GM18861 (cell line): ENCODE data around the gene LYRM7.
"Not testable (repeated sequence)": the region's sequence is repeated elsewhere in the genome, so short reads cannot be mapped to it uniquely, and the experiment has no call there.

Source experiments
- ATAC-seq: cut with Tn5 transposase; IDR thresholded peaks from one replicate; pipeline ENCODE4 v1.9.1; 2021; ENCODE audit not compliant: unreplicated experiment

LYRM7 gene

DNA sequence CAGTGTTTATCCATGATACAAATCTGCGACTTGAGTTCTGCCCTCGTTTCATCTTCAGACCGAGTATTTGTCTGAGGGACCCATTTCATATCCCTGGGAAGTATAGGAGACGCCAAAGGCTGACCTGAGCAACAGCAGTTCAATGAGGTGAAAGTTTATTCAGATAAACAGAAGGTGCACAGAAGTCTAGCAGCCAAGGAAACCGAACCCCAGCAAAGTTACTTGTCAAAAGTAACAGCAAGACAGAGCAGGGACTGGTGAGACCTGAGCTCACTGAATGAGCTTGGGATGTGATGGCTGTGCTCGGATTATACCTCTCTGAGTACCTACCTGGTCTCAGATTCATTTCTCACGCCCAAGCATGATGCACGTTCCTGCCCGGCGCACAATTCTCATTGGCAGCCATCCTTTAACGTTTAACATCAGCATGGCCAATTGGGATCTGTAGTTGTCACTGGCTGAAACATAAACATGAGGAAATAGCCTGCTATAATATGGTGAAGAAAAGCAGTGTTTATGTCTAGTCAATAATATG, 599 bp downstream of the LYRM7 start:
- no peak for ATAC-seq

DNA sequence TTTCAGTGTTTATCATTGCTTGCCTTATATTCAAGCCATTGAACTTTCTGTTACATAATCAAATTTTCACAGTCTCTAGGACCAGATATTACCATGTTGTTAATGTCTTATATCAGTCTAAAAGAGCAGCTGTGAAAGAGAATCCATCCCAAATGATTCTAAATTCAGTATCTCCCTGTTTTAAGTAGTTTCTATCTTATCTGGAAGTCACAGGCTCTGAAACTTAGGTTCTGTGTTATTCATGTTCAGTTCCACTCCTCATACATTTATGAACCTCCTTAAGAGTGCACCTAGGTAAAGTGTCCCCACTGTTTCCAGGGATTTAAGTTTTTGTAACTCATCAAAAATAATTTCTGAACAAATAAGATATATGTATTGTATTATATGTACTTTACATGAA, 9.7 kb downstream of the LYRM7 start:
- no peak for ATAC-seq

DNA sequence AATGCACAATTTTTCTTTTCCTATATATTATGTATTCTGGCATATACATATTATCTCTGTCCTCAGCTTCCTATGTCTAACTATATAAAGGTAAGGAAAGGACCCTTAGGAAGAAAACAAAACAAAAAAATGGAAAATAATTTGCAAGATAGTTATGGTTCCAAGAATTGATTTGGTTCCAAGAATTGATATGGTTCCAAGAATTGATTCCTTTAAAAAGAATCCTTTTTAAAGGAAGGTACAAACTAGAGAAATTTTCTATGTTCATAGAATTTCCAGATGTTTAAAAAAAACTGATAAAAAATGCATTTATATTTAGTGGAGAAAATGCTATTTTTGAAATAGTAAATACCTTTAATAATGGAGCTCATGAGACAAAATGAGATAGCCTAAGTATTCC, 12.1 kb downstream of the LYRM7 start:
- ATAC-seq: no peak

DNA sequence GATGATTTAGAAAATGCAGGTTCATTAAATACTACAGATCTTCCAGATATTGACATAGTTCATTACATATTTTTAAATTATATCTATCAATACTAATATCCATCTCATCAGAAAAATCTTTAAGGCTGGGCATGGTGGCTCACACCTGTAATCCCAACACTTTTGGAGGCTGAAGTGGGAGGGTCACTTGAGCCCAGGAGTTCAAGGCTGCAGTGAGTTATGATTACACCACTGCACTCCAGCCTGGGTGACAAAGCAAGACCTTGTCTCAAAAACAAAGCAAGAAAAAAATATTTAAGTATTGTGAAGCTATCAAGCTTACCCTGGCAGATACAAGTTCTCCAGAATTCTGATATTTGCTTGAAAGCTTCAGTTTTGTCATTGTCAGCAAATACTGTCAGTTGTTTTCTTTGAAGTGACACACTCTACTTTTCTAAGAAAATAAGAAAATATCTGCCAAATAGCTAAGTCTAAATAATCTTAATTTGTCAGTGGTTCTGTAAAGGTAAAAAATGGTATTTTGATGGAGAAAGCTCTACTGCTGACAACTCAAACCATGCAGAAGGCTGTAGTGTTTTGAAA, 14.9 kb downstream of the LYRM7 start:
- no peak for ATAC-seq

DNA sequence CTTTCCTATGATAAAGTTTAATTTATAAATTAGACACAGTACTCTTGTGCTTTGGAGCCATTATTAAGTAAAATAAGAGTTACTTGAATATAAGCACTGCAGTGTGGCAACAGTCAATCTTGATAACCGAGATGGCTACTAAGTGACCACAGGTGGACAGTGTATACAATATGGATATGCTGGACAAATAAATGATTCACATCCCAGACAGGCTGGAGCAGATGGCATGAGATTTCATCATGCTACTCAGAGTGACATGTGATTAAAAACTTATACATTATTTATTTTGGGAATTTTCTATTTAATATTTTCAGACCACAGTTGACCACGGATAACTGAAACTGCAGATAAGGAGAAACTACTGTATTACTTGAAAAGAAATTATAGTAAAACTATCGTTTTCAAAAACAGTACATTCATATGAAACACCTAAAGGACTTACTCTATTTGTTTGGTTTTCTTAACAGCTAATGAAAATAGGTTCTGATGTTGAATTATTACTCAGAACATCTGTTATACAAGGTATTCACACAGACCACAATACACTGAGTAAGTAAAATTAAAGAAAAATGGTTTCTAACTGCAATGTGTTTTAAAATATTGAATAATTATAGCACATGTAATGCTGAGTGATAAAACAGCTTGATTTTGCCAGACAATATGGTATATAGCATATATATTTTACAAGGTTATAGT, 16.0 kb downstream of the LYRM7 start:
- no peak for ATAC-seq

DNA sequence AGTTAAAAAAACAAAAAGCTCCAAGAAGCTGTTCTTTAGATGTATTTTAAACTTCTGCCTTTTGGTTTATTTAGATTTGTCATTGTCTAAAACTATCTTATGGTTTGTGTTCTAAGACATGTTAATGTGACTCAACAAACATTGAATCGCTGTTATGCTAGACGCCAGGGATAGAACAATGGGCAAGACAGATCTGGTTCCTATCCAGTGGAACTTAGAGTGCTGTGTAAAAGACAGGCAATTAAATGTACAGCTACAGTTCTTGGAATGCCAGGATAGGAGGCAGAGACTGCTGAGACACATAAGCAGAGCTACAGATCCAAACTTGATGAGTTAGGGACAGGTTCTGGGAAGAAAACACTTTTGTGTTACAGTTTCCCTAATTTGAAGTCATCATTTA, 22.4 kb downstream of the LYRM7 start:
- ATAC-seq: no peak

DNA sequence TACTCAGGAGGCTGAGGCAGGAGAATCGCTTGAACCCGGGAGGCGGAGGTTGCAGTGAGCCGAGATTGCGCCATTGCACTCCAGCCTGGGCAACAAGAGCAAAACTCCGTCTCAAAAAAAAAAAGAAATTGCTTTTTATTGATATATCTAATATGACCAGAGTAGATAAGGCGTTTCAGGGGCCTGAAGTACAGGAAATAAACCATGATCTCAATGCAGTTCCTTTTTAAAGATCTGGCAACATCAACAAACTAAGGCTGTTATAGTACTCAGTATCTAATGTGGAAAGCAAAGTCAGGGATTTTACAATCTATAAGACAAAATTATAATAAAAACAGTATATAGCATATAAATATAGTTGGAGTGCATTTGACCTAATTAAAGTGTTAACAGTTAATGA, 23.2 kb downstream of the LYRM7 start:
- not testable (repeated sequence) for ATAC-seq

DNA sequence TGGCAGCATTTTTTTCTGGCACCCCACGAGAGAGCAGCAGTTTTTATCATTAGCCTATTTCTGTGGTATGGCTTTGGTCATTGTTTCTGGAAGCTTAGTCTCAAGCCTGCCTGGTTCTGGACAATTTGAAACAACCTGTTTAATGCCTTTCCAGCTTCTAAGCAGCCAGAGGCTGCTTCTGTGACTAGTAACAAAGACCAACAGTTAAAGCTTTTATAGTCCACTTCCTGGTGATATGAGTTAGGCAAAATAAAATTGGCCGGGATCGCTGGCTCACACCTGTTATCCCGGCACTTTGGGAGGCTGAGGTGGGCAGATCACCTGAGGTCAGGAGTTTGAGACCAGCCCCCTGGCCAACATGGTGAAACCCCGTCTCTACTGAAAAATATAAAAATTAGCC, 24.0 kb downstream of the LYRM7 start:
- ATAC-seq: no peak

DNA sequence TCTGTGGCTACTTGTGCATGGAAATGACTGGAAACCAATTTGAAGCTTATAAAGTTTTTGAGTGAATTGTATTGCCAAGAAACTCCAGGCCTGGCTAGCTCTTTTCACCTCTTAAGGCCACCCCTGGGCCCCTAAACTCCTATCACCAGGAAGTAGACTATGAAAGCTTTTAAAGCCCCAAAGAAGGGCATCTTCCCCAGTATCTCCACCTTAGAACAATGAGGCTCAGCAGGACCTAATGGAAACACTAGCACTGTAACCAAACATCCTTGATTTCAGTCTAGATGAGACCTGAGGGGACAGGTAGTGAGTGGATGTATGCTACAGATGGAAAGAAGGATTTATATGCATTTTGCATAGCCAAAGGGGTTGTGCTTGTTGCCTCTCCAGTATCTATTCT, 25.0 kb downstream of the LYRM7 start:
- ATAC-seq: no peak

DNA sequence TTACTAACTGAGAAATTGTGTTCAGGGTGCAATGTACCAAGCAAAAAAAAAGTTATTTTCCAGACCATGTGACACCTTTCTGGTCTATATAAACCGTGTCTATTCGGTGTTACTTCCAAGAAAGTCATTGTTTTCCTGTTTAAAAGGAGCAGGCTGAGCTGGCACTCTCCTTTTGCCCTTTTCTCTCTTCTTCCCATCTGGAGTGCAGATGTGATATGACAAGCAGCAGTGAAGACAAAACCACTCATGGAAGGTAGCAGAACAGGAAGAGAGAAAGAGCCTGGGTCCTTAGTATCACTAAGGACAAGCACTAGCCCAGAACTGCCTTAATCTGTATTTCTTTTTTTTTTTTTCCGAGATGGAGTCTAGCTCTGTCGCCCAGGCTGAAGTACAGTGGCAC, 25.6 kb downstream of the LYRM7 start:
- ATAC-seq: no peak

DNA sequence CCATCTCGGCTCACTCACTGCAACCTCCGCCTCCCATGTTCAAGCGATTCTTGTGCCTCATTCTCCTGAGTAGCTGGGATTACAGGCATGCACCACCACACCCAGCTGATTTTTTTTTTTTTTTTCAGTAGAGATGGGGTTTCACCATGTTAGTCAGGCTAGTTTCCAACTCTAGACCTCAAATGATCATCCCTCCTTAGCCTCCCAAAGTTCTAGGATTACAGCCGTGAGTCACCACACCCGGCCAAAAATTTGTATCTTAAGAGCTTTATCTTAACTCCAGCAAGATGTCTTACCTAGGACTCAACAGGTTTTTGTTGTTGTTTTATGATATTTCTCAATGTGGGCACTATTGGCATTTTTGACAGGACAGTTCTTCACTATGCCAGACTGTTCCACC, 27.9 kb downstream of the LYRM7 start:
- no peak for ATAC-seq

DNA sequence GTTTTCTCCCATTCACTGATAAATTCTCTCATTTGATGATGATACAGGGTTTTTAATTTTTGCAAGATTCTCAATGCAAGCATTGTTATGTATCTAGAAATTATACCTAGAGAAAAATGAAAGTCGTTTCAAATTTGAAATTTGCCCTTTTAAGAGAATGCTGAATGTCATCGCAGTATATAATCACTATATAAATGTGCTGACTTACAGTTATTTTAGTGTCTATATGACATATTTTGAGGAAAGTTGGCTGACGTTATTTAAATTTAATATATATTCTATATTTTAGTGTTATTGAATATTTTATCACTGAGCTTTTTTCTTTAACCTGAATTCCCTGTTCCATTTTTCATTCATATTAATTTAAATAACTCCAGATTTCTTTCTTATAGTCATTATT, 29.8 kb downstream of the LYRM7 start:
- ATAC-seq: no peak

DNA sequence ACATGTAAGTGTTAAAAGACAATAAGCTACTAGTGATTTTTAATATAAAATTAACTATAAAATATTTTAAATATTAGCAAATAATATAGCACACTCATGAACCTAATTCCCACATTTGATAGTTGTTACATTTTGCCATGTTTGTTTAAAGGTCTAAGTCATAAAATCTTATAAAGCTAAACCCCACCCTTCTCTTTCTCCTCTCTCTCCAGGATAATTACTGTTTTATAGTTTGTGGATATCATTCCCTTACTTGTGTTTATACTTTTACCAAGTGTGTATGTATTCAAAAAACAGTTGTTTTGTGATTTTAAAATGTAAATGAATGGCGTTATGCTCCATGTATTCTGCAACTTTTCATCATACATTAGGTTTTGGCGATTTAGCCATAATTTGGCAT, 34.2 kb downstream of the LYRM7 start:
- no peak for ATAC-seq

DNA sequence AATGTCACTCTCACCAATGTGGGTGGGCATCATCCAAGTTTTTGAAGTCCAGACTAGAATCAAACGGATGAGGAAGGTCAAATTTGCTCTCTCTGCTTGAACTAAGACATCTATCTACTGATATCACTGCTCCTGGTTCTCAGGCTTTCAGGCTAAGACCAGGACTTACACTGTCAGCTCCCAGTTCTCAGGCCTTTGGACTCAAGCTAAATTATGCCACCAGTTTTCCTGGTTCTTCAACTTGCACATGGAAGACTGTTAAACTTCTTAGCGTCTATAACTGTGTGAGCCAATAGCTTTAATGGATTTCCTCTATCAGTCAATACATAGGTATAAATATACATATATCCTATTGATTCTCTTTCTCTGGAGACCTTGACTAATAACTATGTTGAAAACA, 35.3 kb downstream of the LYRM7 start:
- ATAC-seq: no peak

DNA sequence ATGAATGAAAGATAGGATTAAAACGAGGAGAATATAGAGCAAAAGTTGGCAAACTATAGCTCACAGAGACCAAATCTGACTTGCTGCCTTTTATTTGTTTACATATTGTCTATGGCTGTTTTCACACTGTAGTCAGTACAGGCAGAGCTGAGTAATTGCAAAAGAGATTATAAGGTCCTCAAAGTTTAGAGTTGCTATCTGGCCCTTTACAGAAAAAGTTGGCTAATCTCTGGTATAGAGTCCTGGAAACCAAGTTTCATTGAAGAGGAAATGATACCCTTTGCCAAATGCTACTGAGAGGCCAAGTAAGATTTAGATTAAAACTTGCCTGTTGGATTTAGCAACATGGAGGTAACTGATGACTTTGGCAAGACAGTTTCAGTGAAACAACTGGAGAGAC, 36.0 kb downstream of the LYRM7 start:
- no peak for ATAC-seq

DNA sequence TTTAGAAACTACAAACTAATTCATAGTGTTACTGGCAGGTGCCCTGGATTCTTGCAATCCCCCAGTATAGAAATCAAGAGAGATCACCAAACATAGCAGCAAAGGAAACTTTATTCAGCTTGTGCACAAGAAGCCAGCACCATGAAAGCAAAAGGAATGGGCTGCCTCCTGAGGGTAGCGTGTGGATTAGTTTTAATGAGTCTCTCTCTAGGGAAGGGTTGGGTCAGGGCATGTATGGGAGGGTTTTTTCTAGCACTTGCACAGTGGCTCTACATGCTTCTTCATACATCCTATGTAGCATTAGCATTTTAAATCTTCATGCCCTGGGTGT, 38.4 kb downstream of the LYRM7 start:
- no peak for ATAC-seq

DNA sequence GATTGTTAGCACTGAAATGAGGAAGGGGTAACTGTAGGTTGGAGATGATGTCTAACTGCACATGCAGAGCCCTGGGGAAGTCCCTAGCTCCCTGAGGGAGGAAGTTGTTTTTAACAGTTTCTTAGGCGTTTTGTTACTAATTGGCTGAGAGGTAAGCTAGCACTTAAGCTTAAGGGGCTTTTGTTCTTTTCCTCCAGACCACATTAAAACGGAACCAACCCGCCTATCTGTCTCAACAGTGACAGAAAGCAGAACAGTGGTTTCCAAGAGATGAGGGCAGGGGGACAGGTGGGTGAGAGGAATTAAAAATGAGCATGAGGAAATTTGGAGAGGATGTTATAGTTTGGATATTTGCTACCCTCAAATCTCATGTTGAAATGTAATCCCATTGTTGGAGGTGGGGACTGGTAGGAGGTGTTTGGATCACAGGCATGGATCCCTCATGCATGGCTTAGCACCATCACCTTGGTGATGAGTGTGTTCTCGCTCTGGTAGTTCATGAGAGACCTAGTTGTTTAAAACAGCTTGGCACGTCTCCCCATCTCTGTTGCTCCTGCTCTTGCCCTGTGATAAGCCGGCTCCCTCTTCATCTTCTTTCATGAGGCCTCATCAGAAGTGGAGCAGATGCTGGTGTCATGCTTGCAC, 38.9 kb downstream of the LYRM7 start:
- ATAC-seq: peak; percentile 85

DNA sequence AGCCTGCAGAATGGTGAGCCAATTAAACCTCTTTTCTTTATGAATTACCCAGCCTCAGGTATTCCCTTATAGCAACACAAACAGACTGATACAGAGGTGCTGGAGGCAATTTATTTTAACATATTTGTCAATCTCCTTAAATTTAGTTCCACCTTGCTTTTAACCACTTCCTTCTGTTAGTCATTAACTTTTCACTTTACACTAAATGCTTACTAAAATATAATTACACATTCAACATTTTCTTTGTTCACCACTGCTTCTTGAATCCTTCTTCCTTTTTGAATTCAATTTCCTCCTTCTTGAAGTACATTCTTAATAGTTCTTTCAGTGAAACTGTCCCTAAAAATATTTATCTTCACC, 39.4 kb downstream of the LYRM7 start:
- ATAC-seq: peak; percentile 6

DNA sequence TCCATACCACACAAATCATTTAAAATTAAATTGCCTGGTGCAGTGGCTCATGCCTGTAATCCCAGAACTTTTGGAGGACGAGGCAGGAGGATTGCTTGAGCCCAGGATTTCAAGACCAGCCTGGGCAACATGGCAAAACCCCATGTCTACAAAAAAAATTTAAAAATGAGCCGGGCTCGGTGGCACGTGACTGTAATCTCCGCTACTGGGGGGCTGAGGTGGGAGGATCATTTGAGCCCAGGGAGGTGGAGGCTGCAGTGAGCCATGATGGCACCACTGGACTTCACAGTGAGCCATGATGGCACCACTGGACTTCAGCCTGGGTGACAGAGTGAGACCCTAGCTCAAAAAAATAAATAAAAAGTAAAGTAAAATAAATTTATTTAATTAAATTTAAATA, 40.9 kb downstream of the LYRM7 start:
- ATAC-seq: no peak

DNA sequence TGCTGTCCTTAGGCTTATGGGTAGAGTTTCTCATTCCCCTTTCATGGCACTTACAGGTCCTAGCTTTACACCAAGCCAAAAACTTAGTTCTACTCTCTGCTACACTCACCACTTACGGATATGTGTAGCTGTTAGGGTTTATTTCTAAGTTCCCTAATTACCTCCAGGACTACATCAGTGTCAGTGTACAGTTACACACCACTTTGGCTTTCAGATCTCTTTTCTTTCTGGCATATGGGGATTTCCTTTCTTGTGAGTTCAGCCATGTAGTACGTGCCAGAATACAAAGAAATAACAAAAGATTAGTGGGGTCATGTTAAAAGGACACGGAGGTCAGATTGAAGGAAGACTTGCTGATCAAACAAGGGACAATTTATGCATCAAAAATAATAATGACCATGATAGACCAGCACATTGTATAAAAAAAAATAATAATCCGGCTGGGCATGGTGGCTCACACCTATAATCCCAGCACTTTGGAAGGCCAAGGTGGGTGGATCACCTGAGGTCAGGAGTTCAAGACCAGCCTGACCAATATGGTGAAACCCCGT, 41.8 kb downstream of the LYRM7 start:
- ATAC-seq: peak; percentile 36

DNA sequence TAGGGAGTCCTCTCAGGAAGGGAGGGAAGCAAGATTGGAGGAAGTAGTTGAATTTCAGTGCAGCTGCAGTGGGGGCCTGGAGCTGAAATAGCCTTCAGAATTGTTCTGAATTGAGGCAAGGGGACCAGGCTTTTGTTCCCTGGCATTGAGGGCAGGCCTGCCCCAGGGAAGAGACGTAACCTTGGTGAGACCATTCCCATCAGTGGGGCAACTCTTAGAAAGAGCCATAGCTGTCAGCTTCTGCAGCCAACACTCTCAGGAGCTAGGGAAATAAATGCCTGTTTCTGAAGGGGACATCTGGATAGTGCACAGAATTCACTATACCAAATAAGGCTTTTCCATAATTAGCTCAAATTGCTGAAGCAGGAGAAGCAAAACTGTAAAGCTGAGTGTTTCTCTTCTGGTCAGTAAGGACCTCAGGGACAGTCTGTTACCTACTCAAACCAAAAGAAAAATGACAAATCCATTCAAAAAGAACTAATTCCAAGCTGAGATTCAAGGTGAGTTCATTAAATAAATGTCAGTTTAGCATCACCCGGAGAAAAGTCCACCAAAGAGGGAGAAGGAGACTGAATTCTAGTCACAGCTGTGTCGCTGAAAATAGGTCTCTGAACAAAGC, 44.0 kb downstream of the LYRM7 start:
- no peak for ATAC-seq

DNA sequence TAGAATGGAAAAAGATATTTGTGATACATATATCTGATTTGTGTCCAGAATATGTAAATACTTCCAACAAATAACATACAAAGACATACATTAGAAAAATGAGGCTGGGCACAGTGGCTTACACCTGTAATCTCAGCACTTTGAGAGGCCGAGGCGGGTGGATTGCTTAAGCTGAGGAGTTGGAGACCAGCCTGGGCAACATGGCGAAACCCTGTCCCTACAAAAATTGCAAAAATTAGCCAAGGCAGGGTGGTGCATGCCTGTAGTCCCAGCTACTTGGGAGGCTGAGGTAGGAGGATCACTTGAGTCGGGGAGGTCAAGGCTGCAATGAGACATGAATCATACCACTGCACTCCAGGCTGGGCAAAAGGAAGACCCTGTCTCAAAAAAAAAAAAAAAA, 47.0 kb downstream of the LYRM7 start:
- ATAC-seq: no peak
